Measurements from ENCODE around the gene SOS2. TPM values are rescaled to one million over a fixed set of nuclear protein-coding genes. Genes with fewer than 3 reads are reported as not detected.

The SOS2 gene
- total and polyA plus RNA-seq, 2 donors (not counting 1 experiment from before 2014, with no cell fraction given): 9.6 to 51.0 TPM

DNA sequence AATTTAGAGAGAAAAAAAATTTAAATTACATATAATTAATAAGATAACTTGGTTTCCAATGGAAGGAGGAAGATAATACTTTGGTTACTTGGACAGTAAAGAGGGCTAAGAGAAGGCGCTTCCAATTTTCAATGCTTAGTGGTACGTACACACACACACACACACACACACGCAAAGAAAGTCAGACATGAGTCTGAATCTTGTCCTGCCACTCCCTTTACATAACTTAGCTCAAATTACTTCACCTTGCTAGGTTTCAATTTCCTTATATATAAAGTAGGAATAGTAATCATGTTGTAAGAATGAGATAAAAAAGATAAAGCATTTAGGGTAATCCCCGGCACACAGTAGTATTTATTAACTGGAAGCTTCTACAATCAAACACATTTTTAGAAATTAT, 75.3 kb downstream of the SOS2 start:
- Histone ChIP-seq H3K4me2 (replicated peaks; ENCODE audit: low read depth, low read length, poor library complexity, severe bottlenecking) (no peak overlapping the region), H4K20me1 (ENCODE audit: control insufficient read depth, insufficient read depth, low read length, poor library complexity, severe bottlenecking) (no peaks in the 10 kb centered on the region), H3K27ac (ENCODE audit: low read length in 2 of 2) (no peak overlapping the region), H3K9me3 (ENCODE audit: control extremely low read depth in 1 of 3, control insufficient read depth in 2 of 3, insufficient read depth in 1 of 3, low read length in 2 of 3) (no peaks in the 10 kb centered on the region), H2AFZ (ENCODE audit: insufficient read depth, low read depth, low read length, poor library complexity, severe bottlenecking) (no peak overlapping the region), H3K79me2 (ENCODE audit: control insufficient read depth, insufficient read depth, low read length) (no peaks in the 10 kb centered on the region), H3K27me3 (replicated peaks in 1 of 4; ENCODE audit: control extremely low read depth in 1 of 4, control insufficient read depth in 3 of 4, insufficient read depth in 4 of 4, low read length in 3 of 4) (no peaks in the 10 kb centered on the region), H3K9ac (ENCODE audit: low read length) (no peak overlapping the region), H3K36me3 (replicated peaks in 1 of 2; ENCODE audit: control extremely low read depth in 1 of 2, control insufficient read depth in 1 of 2, extremely low read depth in 1 of 2, insufficient read depth in 2 of 2, low read length in 1 of 2) (peaks cover 15 to 26% of the 10 kb centered on the region in 2 experiments), H3K4me1 (ENCODE audit: control insufficient read depth in 2 of 2, insufficient read depth in 2 of 2, low read length in 2 of 2) (peaks cover 0 to 2% of the 10 kb centered on the region in 2 donors), H3K4me3 (ENCODE audit: control extremely low read depth in 1 of 5, extremely low read depth in 1 of 5, insufficient read depth in 1 of 5, low read depth in 2 of 5, low read length in 4 of 5) (no peak overlapping the region)
- TF ChIP-seq EZH2 (IDR thresholded peaks at IDR 0.05; ENCODE audit: borderline replicate concordance, insufficient read depth, low read depth, low read length, poor library complexity, severe bottlenecking): no peak
- TF ChIP-seq, protein P1, sequence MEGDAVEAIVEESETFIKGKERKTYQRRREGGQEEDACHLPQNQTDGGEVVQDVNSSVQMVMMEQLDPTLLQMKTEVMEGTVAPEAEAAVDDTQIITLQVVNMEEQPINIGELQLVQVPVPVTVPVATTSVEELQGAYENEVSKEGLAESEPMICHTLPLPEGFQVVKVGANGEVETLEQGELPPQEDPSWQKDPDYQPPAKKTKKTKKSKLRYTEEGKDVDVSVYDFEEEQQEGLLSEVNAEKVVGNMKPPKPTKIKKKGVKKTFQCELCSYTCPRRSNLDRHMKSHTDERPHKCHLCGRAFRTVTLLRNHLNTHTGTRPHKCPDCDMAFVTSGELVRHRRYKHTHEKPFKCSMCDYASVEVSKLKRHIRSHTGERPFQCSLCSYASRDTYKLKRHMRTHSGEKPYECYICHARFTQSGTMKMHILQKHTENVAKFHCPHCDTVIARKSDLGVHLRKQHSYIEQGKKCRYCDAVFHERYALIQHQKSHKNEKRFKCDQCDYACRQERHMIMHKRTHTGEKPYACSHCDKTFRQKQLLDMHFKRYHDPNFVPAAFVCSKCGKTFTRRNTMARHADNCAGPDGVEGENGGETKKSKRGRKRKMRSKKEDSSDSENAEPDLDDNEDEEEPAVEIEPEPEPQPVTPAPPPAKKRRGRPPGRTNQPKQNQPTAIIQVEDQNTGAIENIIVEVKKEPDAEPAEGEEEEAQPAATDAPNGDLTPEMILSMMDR (IDR thresholded peaks at IDR 0.05): no peak
- Mint-ChIP-seq H3K27me3 (no peaks in the 10 kb centered on the region), H3K4me3 (no peak overlapping the region), H3K27ac (no peak overlapping the region), H3K4me1 (no peaks in the 10 kb centered on the region), H3K9me3 (ENCODE audit: insufficient read depth) (no peaks in the 10 kb centered on the region)
- intact Hi-C loops (cut with micrococcal nuclease): no loop called here
- WGBS (ENCODE audit: insufficient coverage): no CpG with 5 or more reads among the region's 4 CpGs
- ChIA-PET POLR2A (no interaction called here), CTCF (interaction anchor here (0.6 kb wide), 1 partner anchor 152 kb away, joined by 3 read pairs; no protein-coding TSS in a partner anchor)
- ATAC-seq (ENCODE audit: low read depth) (no peak), DNase-seq (no peak)

DNA sequence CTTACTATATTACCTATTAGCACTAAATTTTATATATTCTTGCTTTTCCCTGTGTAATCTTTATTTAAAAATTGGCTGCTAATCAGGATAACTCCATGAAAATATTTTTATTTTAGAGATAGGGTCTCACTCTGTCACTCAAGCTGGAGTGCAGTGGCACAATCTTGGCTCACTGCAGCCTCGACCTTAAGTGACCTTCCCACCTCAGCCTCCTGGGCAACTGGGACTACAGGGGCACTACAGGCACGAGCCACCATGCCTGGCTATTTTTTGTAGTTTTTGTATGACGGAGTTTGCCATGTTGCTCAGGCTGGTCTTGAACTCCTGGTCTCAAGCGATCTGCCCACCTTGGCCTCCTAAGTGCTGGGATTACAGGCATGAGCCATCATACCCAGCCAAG, 82.6 kb downstream of the SOS2 start:
- ChIA-PET POLR2A (no interaction called here), CTCF (no interaction called here)
- intact Hi-C loops (cut with micrococcal nuclease): no loop called here
- H3K4me3 Mint-ChIP-seq: no peak overlapping the region
- no peak overlapping the region for H3K27ac Mint-ChIP-seq
- Histone ChIP-seq H3K4me1 (ENCODE audit: control insufficient read depth in 2 of 2, insufficient read depth in 2 of 2, low read length in 2 of 2) (peaks cover 0 to 2% of the 10 kb centered on the region in 2 donors), H2AFZ (ENCODE audit: insufficient read depth, low read depth, low read length, poor library complexity, severe bottlenecking) (no peak overlapping the region), H3K27me3 (replicated peaks in 1 of 4; ENCODE audit: control extremely low read depth in 1 of 4, control insufficient read depth in 3 of 4, insufficient read depth in 4 of 4, low read length in 3 of 4) (no peaks in the 10 kb centered on the region), H3K4me2 (replicated peaks; ENCODE audit: low read depth, low read length, poor library complexity, severe bottlenecking) (no peak overlapping the region), H3K9ac (ENCODE audit: low read length) (no peak overlapping the region), H4K20me1 (ENCODE audit: control insufficient read depth, insufficient read depth, low read length, poor library complexity, severe bottlenecking) (no peaks in the 10 kb centered on the region), H3K36me3 (replicated peaks in 1 of 2; ENCODE audit: control extremely low read depth in 1 of 2, control insufficient read depth in 1 of 2, extremely low read depth in 1 of 2, insufficient read depth in 2 of 2, low read length in 1 of 2) (peaks cover 9 to 16% of the 10 kb centered on the region in 2 experiments), H3K27ac (ENCODE audit: low read length in 2 of 2) (no peak overlapping the region), H3K9me3 (ENCODE audit: control extremely low read depth in 1 of 3, control insufficient read depth in 2 of 3, insufficient read depth in 1 of 3, low read length in 2 of 3) (no peaks in the 10 kb centered on the region), H3K79me2 (ENCODE audit: control insufficient read depth, insufficient read depth, low read length) (no peaks in the 10 kb centered on the region), H3K4me3 (ENCODE audit: control extremely low read depth in 1 of 5, extremely low read depth in 1 of 5, insufficient read depth in 1 of 5, low read depth in 2 of 5, low read length in 4 of 5) (no peak overlapping the region)
- no peaks in the 10 kb centered on the region for H3K9me3 Mint-ChIP-seq (ENCODE audit: insufficient read depth)
- ATAC-seq (ENCODE audit: low read depth) (no peak), DNase-seq (no peak)
- H3K27me3 Mint-ChIP-seq: no peaks in the 10 kb centered on the region
- TF ChIP-seq, protein P1 (IDR thresholded peaks at IDR 0.05): no peak
- TF ChIP-seq EZH2 (IDR thresholded peaks at IDR 0.05; ENCODE audit: borderline replicate concordance, insufficient read depth, low read depth, low read length, poor library complexity, severe bottlenecking): no peak
- H3K4me1 Mint-ChIP-seq: no peaks in the 10 kb centered on the region
- WGBS (ENCODE audit: insufficient coverage): 92% methylated on average over 2 of the region's 4 CpGs
